ENCODE data around the gene ALOX5. TPM values are rescaled to one million over a fixed set of nuclear protein-coding genes. Genes with fewer than 3 reads are reported as not detected.

ALOX5 gene
- total and polyA plus RNA-seq, 4 donors, result 2.9 to 16.9 (median 8.4) TPM

GRCh38 chr10:45404087-45404769 is 30.2 kb downstream of the ALOX5 start:
- DNase-seq (ENCODE audit: low spot score), result no peak
- Histone ChIP-seq H3K27ac (ENCODE audit: low read depth in 1 of 2, low read length in 2 of 2) (no peak overlapping the region), H3K9ac (ENCODE audit: low read depth in 1 of 2, low read length in 2 of 2) (no peak overlapping the region), H3K4me3 (ENCODE audit: low read depth in 1 of 3, low read length in 3 of 3) (no peak overlapping the region), H3K36me3 (ENCODE audit: control insufficient read depth in 4 of 4, insufficient read depth in 3 of 4, low read depth in 1 of 4, low read length in 3 of 4) (no peaks in the 10 kb centered on the region), H3K9me3 (ENCODE audit: control insufficient read depth in 4 of 4, low read length in 3 of 4) (no peaks in the 10 kb centered on the region), H3K27me3 (ENCODE audit: control insufficient read depth in 4 of 4, insufficient read depth in 4 of 4, low read length in 3 of 4) (no peaks in the 10 kb centered on the region), H3K4me1 (ENCODE audit: control insufficient read depth in 4 of 4, insufficient read depth in 4 of 4, low read length in 3 of 4) (no peaks in the 10 kb centered on the region)
- 69% methylated on average over 10 of the region's 10 CpGs for WGBS
- no peak for TF ChIP-seq ZBTB33 (IDR thresholded peaks at IDR 0.05)
- TF ChIP-seq ATF3 (IDR thresholded peaks at IDR 0.05), result no peak
- no peak for TF ChIP-seq RXRA (IDR thresholded peaks at IDR 0.05)
- TF ChIP-seq CTCF (IDR thresholded peaks at IDR 0.05; ENCODE audit: low read depth, low read length, missing input control), result no peak
- TF ChIP-seq REST (IDR thresholded peaks at IDR 0.05), result no peak
- no peak for TF ChIP-seq TAF1 (conservative IDR thresholded peaks at IDR 0.05)
- TF ChIP-seq HNF4A (conservative IDR thresholded peaks at IDR 0.05), result no peak
- no peak for TF ChIP-seq NR2F2 (IDR thresholded peaks at IDR 0.05)
- TF ChIP-seq JUND (IDR thresholded peaks at IDR 0.05), result no peak
- no peak for TF ChIP-seq YY1 (IDR thresholded peaks at IDR 0.05)
- TF ChIP-seq MAX (IDR thresholded peaks at IDR 0.05), result no peak
- no peak for TF ChIP-seq FOXA1 (IDR thresholded peaks at IDR 0.05)
- no peak for TF ChIP-seq HNF4G (IDR thresholded peaks at IDR 0.05)
- no peak for TF ChIP-seq GABPA (IDR thresholded peaks at IDR 0.05 in 1 of 2, conservative IDR thresholded peaks at IDR 0.05 in 1 of 2)
- no peak for TF ChIP-seq EGR1 (IDR thresholded peaks at IDR 0.05; ENCODE audit: low read depth in 2 of 2)
- no peak for TF ChIP-seq SP1 (IDR thresholded peaks at IDR 0.05)
- TF ChIP-seq FOXA2 (IDR thresholded peaks at IDR 0.05), result no peak
- TF ChIP-seq RAD21 (IDR thresholded peaks at IDR 0.05), result no peak
